PC-3 (cell line): Measurements from ENCODE around the gene PTRH1. TPM values are rescaled to one million over a fixed set of nuclear protein-coding genes. Genes with fewer than 3 reads are reported as not detected.

Experiments
- ATAC-seq: fragments of 200-7000 bp; cut with Tn5 transposase; 2 replicates; pipeline ENCODE4 v1.9.1; 2020; ENCODE audit warnings: mild to moderate bottlenecking, moderate library complexity
- BruUV-seq: library from RNA; stranded (reverse); fragments of 400-500 nt; replicated peaks from 2 replicates; lab custom pipeline; 2021; lab: Mats Ljungman, UMichigan
- CTCF ChIA-PET: fragments of 300-600 bp; sonication (Branson Sonifier 250); formaldehyde crosslinking; loops from one replicate; lab custom pipeline; 2022; ENCODE audit warnings: antibody characterized with exemption; lab: Charles Lee
- POLR2A ChIA-PET: fragments of 300-600 bp; sonication (Branson Sonifier 250); formaldehyde crosslinking; loops from one replicate; lab custom pipeline; 2022; ENCODE audit warnings: antibody characterized with exemption; ENCODE audit not compliant: unreplicated experiment; lab: Charles Lee
- DNase-seq: peaks from one replicate; pipeline ENCODE4 v3.0.0-alpha.2; 2015
- H2AFZ ChIP-seq: fragments of 300-600 bp; sonication (generic); 2 replicates; pipeline ENCODE4 v1.6.0; 2016; ENCODE audit warnings: antibody characterized with exemption, low read length
- H3F3A ChIP-seq: fragments of 300-600 bp; sonication (generic); one replicate; pipeline ENCODE4 v1.6.0; 2017; ENCODE audit warnings: antibody characterized with exemption, low read length, control low read depth, mild to moderate bottlenecking; ENCODE audit not compliant: unreplicated experiment
- H3K27ac ChIP-seq: fragments of 300-600 bp; sonication (generic); 2 replicates; pipeline ENCODE4 v1.5.1; 2016; ENCODE audit warnings: mild to moderate bottlenecking, low read length
- H3K27me3 ChIP-seq: fragments of 300-600 bp; sonication (generic); 2 replicates; pipeline ENCODE4 v1.6.1; 2016; ENCODE audit warnings: low read length, mixed read lengths
- H3K36me3 ChIP-seq: fragments of 300-600 bp; sonication (generic); 2 replicates; pipeline ENCODE4 v1.6.1; 2016; ENCODE audit warnings: low read depth, mixed run types, low read length, mixed read lengths
- H3K4me1 ChIP-seq: fragments of 300-600 bp; sonication (generic); 2 replicates; pipeline ENCODE4 v1.5.1; 2016; ENCODE audit warnings: low read length; ENCODE audit not compliant: insufficient read depth
- H3K4me2 ChIP-seq: fragments of 300-600 bp; sonication (generic); 2 replicates; pipeline ENCODE4 v1.6.0; 2016; ENCODE audit warnings: low read length
- H3K4me3 ChIP-seq: fragments of 300-600 bp; sonication (generic); 2 replicates; pipeline ENCODE4 v1.5.1; 2016; ENCODE audit warnings: mild to moderate bottlenecking, low read length, mixed read lengths
- H3K79me2 ChIP-seq: fragments of 300-600 bp; sonication (generic); 2 replicates; pipeline ENCODE4 v1.6.1; 2017; ENCODE audit warnings: low read length, mixed read lengths
- H3K9ac ChIP-seq: fragments of 300-600 bp; sonication (generic); 2 replicates; pipeline ENCODE4 v1.6.0; 2016; ENCODE audit warnings: mild to moderate bottlenecking, low read length
- H3K9me2 ChIP-seq: fragments of 300-600 bp; sonication (generic); replicated peaks from 2 replicates; pipeline ENCODE4 v1.6.1; 2016; ENCODE audit warnings: mixed run types, low read length, mixed read lengths
- H3K9me3 ChIP-seq: fragments of 300-600 bp; sonication (generic); 2 replicates; pipeline ENCODE4 v1.6.1; 2016; ENCODE audit warnings: low read length, mixed read lengths
- H4K20me1 ChIP-seq: fragments of 300-600 bp; sonication (generic); 2 replicates; pipeline ENCODE4 v1.6.1; 2016; ENCODE audit warnings: low read length, mixed read lengths
- EZH2 ChIP-seq: fragments of 300-600 bp; sonication (generic); IDR thresholded peaks from one replicate; pipeline ENCODE4 v1.6.1; 2017; ENCODE audit warnings: antibody characterized with exemption, mild to moderate bottlenecking, low read length; ENCODE audit not compliant: unreplicated experiment
- EZH2phosphoT487 ChIP-seq: fragments of 300-600 bp; sonication (generic); IDR thresholded peaks from 2 replicates; pipeline ENCODE4 v1.6.1; 2018; ENCODE audit warnings: mild to moderate bottlenecking, antibody characterized with exemption, low read length, borderline replicate concordance
- intact Hi-C: fragments of 100-400 bp; cut with micrococcal nuclease; formaldehyde crosslinking; loops from 2 replicates; pipeline ENCODE4 v1.9.0; 2023
- total RNA-seq: library from RNA; depleted of rRNA; stranded (reverse); fragments of >200 nt; gene quantifications from 2 replicates; pipeline ENCODE4 v1.2.3, GENCODE V29; 2014
- TF ChIP-seq, protein P1 (sequence below): fragments of 300-600 bp; sonication (generic); conservative IDR thresholded peaks from 2 replicates; pipeline ENCODE4 v1.5.1; 2017; ENCODE audit warnings: antibody characterized with exemption, low read depth, mild to moderate bottlenecking, low read length

The PTRH1 gene
- total RNA-seq, 1 experiment from 2014 or later, result 45.3 TPM

DNA sequence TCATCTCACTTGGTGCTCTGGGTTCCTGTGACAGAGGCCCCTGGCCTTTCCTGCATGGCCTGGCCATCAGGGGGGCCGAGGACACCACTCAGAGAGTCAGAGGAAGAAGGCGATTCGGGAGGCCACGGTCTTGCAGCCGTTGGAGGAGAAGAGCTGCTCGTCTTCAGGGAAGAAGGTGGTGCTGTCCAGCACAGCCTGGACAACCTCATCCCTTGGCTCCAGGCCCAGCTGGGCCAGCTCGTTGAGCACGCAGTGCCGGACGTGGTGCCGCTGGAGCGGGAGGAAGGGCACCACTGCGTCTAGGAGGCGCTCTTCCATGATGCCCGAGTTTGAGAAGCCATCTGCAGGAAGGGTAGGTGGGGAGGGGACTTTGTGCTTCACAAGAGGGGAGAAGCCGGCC is 16.5 kb upstream of the PTRH1 start:
- Histone ChIP-seq H3K27ac (no peak overlapping the region), H3K4me2 (no peak overlapping the region), H3K9ac (no peak overlapping the region), H3K4me1 (peaks cover 8% of the 10 kb centered on the region), H3K36me3 (no peaks in the 10 kb centered on the region), H2AFZ (no peak overlapping the region), H3F3A (no peaks in the 10 kb centered on the region), H3K9me2 (no peaks in the 10 kb centered on the region), H4K20me1 (no peaks in the 10 kb centered on the region), H3K9me3 (no peaks in the 10 kb centered on the region), H3K79me2 (no peaks in the 10 kb centered on the region), H3K27me3 (no peaks in the 10 kb centered on the region), H3K4me3 (no peak overlapping the region)
- no TSS peak for BruUV-seq
- intact Hi-C loops, result no loop called here
- ATAC-seq (no peak), DNase-seq (no peak)
- TF ChIP-seq EZH2phosphoT487 (no peak), EZH2 (no peak)
- TF ChIP-seq, protein P1, sequence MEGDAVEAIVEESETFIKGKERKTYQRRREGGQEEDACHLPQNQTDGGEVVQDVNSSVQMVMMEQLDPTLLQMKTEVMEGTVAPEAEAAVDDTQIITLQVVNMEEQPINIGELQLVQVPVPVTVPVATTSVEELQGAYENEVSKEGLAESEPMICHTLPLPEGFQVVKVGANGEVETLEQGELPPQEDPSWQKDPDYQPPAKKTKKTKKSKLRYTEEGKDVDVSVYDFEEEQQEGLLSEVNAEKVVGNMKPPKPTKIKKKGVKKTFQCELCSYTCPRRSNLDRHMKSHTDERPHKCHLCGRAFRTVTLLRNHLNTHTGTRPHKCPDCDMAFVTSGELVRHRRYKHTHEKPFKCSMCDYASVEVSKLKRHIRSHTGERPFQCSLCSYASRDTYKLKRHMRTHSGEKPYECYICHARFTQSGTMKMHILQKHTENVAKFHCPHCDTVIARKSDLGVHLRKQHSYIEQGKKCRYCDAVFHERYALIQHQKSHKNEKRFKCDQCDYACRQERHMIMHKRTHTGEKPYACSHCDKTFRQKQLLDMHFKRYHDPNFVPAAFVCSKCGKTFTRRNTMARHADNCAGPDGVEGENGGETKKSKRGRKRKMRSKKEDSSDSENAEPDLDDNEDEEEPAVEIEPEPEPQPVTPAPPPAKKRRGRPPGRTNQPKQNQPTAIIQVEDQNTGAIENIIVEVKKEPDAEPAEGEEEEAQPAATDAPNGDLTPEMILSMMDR, result no peak
- ChIA-PET CTCF (no interaction called here), POLR2A (no interaction called here)

DNA sequence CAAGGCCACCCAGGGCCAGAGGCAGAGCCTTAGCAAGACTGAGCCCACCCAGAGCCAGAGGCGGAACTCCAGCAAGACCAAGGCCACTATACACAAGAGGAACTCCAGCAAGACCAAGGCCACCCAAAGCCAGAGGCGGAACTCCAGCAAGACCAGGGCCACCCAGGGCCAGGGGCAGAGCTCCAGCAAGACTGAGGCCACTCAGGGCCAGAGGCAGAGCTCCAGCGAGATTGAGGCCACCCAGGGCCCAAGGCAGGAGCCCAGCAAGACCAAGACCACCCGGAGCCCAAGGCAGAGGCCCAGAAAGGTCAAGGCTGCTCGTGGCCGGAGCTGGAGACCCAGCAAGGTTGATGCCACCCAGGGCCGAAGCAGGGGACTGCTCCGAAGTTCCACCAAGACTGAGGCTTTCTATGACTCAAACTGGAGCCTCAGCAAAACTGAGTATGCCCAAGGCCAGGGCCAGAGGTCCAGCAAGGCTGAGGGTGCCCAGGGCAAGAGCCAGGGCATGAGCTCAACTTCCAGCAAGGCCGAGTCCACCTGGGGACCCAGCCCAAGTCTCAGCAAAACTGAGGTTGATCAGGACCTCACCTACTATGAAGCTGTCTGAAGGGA is 15.4 kb upstream of the PTRH1 start:
- CTCF ChIA-PET, result no interaction called here
- H3K79me2 ChIP-seq, result no peaks in the 10 kb centered on the region
- POLR2A ChIA-PET, result no interaction called here
- H3K4me1 ChIP-seq, result peaks cover 8% of the 10 kb centered on the region
- no peaks in the 10 kb centered on the region for H3F3A ChIP-seq
- H3K9ac ChIP-seq, result no peak overlapping the region
- H3K4me3 ChIP-seq, result no peak overlapping the region
- H3K9me2 ChIP-seq, result no peaks in the 10 kb centered on the region
- H4K20me1 ChIP-seq, result no peaks in the 10 kb centered on the region
- H3K4me2 ChIP-seq, result no peak overlapping the region
- DNase-seq (no peak), ATAC-seq (no peak)
- H3K27ac ChIP-seq, result no peak overlapping the region
- no TSS peak for BruUV-seq
- no peaks in the 10 kb centered on the region for H3K9me3 ChIP-seq
- H3K27me3 ChIP-seq, result no peaks in the 10 kb centered on the region
- no peaks in the 10 kb centered on the region for H3K36me3 ChIP-seq
- TF ChIP-seq EZH2phosphoT487 (no peak), EZH2 (no peak)
- intact Hi-C loops, result no loop called here
- H2AFZ ChIP-seq, result no peak overlapping the region

DNA sequence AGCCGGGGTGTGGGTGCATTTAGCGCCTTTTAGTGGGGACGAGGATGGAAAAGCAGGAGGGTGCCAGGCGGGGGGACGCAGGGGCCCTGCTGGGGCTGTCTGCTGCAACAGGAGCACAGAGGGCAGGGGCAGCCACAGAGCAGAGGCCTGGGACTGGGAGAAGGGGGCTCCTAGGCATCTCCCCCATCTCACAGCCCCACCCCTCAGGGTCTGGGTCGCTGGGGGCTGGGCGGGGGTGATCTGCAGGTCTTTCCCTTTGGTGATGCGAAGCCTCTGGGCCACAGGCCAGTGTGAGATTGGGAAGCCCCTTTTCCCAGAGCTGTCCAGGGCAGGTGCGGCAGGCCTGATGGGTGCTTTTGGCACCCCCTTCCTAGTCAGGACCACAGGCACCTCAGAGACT is 14.8 kb upstream of the PTRH1 start:
- H3K27ac ChIP-seq, result no peak overlapping the region
- no peak overlapping the region for H3K9ac ChIP-seq
- H4K20me1 ChIP-seq, result no peaks in the 10 kb centered on the region
- no peak for DNase-seq
- H3K4me2 ChIP-seq, result no peak overlapping the region
- POLR2A ChIA-PET, result no interaction called here
- H2AFZ ChIP-seq, result no peak overlapping the region
- no peaks in the 10 kb centered on the region for H3K9me2 ChIP-seq
- no peak for ATAC-seq
- no peaks in the 10 kb centered on the region for H3K79me2 ChIP-seq
- H3F3A ChIP-seq, result no peaks in the 10 kb centered on the region
- no peak overlapping the region for H3K4me3 ChIP-seq
- H3K36me3 ChIP-seq, result no peaks in the 10 kb centered on the region
- H3K27me3 ChIP-seq, result no peaks in the 10 kb centered on the region
- intact Hi-C loops, result no loop called here
- CTCF ChIA-PET, result no interaction called here
- TF ChIP-seq EZH2phosphoT487, result no peak
- TF ChIP-seq, protein P1, result no peak
- TF ChIP-seq EZH2, result no peak
- H3K4me1 ChIP-seq, result peaks cover 8% of the 10 kb centered on the region
- BruUV-seq, result no TSS peak
- no peaks in the 10 kb centered on the region for H3K9me3 ChIP-seq
